Endothelial cell of hepatic sinusoid (primary cell): Measurements from ENCODE around the gene ZNF12.

Experiments
- in situ Hi-C: cut with HindIII; loops from 2 replicates; pipeline ENCODE4 v1.10.0; 2017; ENCODE audit warnings: low sequenced_read_pairs

Gene ZNF12

DNA sequence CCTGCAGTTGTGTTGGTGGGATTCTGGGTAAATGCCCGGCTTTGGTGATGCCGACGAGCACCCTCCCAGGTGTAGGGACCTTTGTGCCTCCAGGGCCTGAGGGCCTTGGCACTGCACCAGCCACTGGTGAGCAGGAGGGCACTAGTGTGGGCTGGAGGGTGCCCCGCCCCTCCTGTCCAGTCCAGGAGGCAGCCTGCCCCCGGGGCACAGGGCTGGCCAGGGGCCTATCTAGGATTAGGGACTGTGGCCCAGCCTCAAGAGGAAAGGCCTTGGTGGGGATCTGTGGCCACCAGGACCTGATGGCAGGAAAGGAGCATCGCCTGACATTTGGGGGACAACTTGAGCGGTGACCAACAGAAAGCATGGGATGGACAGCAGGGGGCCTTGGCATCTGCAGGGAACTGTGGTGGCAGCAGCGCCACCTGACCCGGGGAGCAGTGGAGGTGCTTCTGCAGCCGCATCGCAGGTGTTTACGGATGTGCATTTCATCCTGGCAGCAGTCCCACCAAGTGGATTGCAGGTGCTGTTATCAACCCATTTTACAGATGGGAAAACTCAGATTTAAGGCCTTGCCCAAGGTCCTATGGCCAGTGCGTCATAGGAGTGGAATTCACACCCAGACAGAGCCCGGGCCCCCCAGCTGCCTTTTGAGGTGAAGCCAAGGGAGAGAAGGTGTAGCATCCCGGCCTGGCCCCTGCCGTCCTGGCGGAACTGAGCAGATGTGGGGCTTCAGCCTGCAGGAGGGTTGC is 58.5 kb downstream of the ZNF12 start:
- in situ Hi-C loops: no loop called here

DNA sequence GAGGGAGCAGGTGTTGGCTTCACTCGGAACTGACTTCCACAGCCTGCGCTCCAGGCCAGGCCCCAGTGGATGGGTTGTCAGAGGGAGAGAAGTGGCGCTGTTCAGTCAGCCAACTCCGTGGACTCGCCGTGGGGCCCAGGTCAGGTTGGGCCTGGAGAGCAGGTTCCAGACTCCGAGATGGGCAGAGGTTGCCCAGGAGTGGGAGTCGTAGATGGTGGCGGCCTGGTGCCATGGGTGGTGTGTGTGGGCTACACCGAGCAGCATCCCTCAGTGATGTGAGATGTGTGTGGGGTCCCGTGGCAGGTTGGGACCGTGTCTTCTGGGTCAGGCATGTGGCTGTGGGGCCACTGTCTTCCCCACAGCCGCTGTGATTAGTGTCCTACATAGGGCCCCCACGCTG is 59.2 kb downstream of the ZNF12 start:
- in situ Hi-C loops: no loop called here

DNA sequence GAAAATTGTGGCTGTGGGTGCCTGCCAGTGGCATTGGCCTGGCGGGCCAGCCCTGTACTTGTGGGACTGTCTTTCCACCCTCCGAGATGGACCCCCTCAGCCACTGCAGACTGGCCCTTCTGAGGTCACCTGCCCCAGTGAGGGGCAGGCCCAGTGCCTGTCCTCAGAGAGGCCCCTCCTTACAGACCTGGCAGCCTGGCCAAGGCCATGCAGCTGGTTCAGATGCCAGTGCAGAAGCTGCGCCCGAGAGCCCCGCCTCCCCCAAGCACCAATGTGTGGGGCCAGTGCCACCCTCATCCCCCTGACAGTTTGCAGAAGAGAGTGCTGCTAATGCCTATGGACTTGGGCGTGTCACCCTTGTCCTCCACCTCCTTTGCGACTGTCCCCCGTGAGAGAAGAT is 59.7 kb downstream of the ZNF12 start:
- in situ Hi-C loops: no loop called here

DNA sequence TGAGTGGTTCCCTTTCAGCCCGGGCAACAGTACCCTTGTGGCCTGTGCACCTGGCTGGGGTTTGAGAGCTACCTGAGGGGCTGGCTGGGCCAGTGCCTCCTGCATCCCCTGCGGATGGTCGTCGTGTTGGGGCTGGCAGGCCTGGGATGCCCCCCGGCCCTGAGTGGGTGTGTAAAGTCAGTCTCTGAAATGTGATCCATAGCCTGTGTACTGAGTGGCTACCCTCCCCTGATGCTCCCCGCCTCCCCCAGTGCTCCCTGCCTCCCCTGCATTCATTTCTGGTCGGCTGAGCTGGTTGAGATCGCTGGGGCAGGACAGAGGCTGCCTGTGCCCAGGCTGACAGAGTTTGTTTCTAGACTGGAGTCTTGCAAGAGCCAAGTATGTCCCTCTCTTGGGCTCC is 60.3 kb downstream of the ZNF12 start:
- in situ Hi-C loops: no loop called here

DNA sequence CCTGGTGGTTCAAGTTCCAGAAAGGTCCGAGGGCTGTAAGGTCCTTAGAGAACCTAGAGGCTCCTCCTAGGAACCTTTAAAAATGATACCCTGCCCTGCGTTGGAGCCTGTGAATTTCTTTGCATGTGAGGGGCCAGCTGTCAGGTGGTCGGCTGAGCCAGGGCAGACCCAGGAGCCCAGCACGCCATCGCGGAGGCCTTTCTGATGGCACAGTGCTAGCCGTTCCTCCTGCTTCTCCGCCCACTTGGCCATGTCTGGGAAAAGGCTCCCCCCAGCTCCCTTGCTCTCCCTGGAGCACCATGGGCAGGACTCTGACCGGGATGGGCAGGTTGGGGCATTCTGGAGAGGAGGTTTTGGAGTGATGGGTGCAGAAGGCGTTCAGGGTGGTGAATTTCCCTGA is 62.0 kb downstream of the ZNF12 start:
- in situ Hi-C loops: no loop called here

DNA sequence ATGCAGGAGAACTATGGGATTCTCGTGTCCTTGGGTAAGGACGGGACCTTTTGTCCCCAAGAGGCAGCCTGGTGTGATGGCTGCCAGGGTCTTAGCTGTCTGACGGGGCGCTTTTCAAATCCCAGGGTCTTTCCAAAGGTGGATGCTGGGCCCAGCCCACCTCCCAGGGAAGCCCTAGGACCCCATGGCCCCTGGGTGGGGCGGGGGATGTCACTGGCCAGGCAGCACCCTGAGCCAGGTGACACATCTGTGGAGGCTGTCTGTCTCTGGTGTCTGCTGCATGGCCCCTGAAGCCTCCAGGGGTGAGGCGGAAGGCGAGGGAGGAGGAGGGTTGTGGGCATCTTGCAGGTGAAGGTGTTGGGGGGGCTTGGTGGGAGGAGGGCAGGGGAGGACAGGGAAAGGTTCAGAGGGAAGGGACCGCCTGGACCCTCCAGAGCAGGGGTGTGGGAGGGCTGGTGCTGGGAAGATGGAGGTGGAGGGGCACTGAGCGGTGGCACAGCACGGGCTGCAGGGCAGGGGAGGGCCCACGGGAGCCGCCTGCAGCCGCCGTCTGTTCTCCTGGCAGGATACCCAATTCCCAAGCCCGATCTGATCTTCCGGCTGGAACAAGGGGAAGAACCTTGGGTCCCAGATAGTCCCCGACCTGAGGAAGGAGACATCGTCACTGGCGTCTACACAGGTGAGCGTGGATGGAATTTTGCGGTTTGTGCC is 62.7 kb downstream of the ZNF12 start:
- in situ Hi-C loops: no loop called here

DNA sequence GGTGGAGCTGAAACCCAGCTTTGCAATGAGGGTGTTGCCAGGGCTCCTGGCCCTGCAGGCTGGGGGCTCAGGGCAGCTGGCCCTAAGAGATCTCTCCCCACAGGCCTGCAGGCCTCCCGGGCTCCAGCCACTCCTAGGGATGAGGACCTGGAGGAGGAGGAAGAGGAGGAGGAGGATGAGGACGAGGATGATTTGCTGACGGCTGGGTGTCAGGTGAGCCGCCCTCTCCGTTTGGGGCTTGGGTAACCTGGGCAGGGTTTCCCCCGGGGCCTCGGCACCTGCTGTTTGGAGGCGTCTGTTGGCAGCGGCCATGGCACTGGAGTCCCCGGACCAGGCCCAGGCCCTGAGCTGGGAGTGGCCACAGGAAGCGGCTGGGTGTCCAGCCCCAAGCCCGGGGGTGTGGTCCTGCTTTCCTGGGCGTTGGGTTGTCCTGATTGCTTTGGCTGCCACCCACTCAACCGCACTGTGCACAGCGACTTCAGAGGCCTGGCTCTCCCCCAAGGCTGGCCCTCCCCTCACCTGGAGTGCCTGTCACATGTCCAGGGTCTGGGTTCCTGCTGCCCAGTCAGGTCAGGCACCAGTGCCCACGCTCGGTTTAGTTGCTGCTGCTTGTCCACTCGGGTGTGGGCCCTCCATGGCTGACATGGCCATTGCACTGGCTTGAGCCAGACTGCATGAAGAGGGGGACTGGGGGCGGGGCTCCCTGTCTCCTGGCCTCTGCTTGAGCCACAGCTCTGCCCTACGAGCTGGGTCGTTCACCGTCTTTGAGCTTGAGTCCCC is 63.7 kb downstream of the ZNF12 start:
- in situ Hi-C loops: no loop called here

DNA sequence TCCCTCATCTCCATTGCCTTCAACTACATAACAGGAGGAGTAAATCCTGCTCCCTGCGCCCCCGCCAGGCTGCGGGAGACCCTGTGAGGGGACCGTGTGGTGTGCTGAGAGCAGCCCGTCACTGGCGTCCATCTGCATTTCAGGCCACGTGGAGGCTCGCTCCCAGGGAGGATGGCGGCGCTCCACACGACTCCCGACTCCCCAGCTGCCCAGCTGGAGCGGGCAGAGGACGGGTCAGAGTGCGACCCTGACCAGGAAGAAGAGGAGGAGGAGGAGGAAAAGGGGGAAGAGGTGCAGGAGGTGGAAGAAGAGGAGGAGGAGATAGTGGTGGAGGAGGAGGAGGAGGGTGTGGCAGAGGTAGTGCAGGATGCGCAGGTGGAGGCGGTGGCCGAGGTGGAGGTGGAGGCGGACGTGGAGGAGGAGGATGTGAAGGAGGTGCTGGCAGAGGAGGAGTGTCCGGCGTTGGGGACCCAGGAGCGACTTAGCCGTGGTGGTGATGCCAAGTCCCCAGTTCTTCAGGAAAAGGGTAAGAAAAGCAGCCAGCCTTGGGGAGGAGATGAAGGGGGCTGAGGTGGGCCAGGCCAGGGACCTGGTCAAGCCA is 64.4 kb downstream of the ZNF12 start:
- in situ Hi-C loops: no loop called here

DNA sequence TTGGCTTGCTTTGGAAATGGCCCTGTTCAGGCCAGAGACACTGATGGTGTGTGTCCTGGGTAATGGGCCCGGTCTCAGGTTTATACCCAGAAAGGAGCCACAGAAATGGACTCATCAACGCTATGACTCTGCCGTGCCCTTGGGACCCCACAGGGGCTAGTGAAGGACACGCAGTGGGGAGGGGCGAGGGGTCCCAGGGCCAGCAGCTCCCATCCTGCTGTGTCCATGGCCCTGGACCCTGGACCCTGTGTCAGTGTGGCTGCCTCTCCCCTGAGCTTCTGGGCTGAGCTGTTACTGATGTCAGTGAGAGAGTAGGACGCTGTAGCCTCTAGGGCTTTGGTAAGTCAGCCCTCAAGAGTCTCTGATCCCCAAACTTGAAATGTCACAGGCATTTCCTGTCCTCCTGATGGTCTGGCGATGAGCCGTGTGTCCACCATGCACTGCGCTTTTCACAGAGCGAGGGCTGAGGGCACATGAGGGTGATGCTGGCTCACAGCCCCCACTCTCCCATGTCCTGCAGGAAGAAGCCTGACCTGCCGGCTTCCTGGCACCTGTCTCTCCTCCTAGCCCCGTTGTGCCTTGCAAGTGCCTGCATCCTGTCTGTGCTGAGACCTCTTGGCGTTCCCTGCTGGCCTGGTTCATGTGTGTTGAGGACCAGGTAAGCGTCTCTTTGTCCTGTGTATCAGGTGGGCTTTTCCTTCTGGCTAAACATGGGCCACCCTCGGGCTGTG is 65.3 kb downstream of the ZNF12 start:
- in situ Hi-C loops: no loop called here

DNA sequence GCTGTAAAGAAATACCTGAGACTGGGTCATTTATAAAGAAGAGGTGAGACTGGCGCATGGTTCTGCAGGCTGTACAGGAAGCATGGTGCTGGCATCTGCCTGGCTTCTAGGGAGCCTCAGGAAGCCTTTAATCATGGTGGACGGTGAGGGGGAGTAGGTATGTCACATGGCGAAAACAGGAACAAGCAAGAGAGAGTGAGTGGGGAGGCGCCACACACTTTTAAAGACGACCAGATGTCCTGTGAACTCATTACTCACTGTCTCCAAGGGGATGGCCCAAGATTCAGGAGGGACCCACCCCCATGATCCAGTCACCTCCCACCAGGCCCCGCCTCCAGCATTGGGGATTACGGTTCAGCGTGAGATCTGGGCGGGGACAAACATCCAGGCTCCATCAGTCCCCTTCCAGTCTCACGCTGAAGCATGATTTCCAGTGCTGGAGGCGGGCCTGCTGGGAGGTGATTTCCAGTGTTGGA is 66.5 kb downstream of the ZNF12 start:
- in situ Hi-C loops: no loop called here

DNA sequence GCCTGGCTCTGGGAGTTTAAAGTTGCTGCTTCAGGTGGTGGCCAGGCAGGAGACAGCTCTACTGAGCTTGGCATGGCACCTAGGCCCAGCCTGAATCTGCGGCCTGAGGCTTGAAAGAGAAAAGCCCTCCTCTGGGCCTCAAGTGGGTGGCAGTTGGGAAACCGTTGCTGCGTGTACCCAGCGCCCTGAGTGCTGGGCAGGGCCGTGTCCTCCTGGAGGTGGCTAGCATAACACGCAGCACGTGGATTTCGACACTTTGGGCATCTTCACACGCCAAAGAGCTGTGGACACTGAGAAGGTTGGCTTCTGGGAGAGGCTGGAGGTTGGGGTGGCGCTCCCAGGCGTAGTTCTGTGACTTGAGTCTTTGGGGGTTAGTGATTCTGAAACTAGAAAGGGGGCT is 67.1 kb downstream of the ZNF12 start:
- in situ Hi-C loops: no loop called here

DNA sequence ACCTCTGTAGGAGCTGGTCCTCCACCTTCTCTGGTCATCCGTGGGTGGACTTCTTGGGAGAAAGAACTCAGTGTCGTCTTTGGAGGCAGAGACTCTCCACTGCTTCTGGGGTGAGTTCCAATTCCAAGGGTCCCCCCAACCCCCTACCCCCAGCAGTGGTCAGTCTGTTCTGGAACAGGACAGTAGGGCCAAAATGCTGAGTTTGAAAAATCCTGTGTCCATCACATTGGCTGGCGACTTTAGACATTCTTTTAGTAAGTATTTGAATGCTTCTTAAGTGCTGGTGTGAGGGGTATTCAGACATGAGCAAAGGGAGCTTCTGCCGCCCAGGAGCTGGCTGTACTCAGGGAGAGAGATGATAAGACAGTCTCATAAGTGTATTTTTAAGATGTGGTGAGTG is 67.7 kb downstream of the ZNF12 start:
- in situ Hi-C loops: no loop called here
